K562 (cell line): ENCODE data around the gene EPM2A. TPM values are rescaled to one million over a fixed set of nuclear protein-coding genes. Genes with fewer than 3 reads are reported as not detected.

Source experiments
- CBFA2T3 ChIP-seq: fragments of 450-650 bp; IDR thresholded peaks from 2 replicates; pipeline ENCODE4 v1.6.1; 2017
- COPS2 ChIP-seq: fragments of 450-650 bp; conservative IDR thresholded peaks from 2 replicates; pipeline ENCODE4 v1.6.1; 2016; ENCODE audit warnings: mild to moderate bottlenecking, moderate library complexity
- CSDE1 ChIP-seq, 2 experiments: fragments of 450-650 bp; IDR thresholded peaks; 2 replicates each; pipeline ENCODE4 v1.6.1; 2016; ENCODE audit warnings: mild to moderate bottlenecking in 1 of 2
- DIDO1 ChIP-seq: fragments of 450-650 bp; IDR thresholded peaks from 2 replicates; pipeline ENCODE4 v1.6.1; 2016; ENCODE audit warnings: low read depth, missing biosample characterization, missing genetic modification characterization
- E2F3 ChIP-seq: fragments of 250-450 bp; sonication (Bioruptor Pico); IDR thresholded peaks from 2 replicates; pipeline ENCODE4 v1.4.0; 2020; ENCODE audit warnings: mild to moderate bottlenecking
- ESRRB ChIP-seq: fragments of 250-450 bp; sonication (Bioruptor Pico); IDR thresholded peaks from 2 replicates; pipeline ENCODE4 v1.5.0; 2020; ENCODE audit warnings: mild to moderate bottlenecking, moderate library complexity, borderline replicate concordance
- MEIS2 ChIP-seq: fragments of 450-650 bp; IDR thresholded peaks from 2 replicates; pipeline ENCODE4 v1.6.1; 2014; ENCODE audit warnings: mild to moderate bottlenecking; ENCODE audit not compliant: partially characterized antibody
- PHB ChIP-seq: fragments of 250-450 bp; sonication (Bioruptor Pico); IDR thresholded peaks from 2 replicates; pipeline ENCODE4 v1.5.0; 2021
- PHTF2 ChIP-seq: fragments of 250-450 bp; sonication (Bioruptor Pico); IDR thresholded peaks from 2 replicates; pipeline ENCODE4 v1.5.0; 2021; ENCODE audit warnings: mild to moderate bottlenecking
- RCOR1 ChIP-seq, 2 experiments: IDR thresholded peaks; 2 replicates each; pipeline ENCODE4 v1.6.1; 2012; ENCODE audit warnings: low read depth in 2 of 2, low read length in 2 of 2, borderline replicate concordance in 1 of 2, improper control_type of control experiment in 1 of 2
- RFX7 ChIP-seq: fragments of 250-450 bp; sonication (Bioruptor Pico); IDR thresholded peaks from 2 replicates; pipeline ENCODE4 v1.5.1; 2021; ENCODE audit warnings: mild to moderate bottlenecking
- SIX5 ChIP-seq, 2 experiments: IDR thresholded peaks; 2 replicates each; pipeline ENCODE4 v1.6.1; 2011; ENCODE audit warnings: low read length in 2 of 2, borderline replicate concordance in 1 of 2, low read depth in 1 of 2, mild to moderate bottlenecking in 1 of 2, moderate library complexity in 1 of 2; ENCODE audit not compliant: insufficient read depth in 1 of 2
- ZC3H11A ChIP-seq: IDR thresholded peaks from 2 replicates; pipeline ENCODE4 v1.6.1; 2012; ENCODE audit warnings: low read depth, low read length, improper control_type of control experiment
- ZNF140 ChIP-seq: fragments of 250-450 bp; sonication (Bioruptor Pico); IDR thresholded peaks from 2 replicates; pipeline ENCODE4 v1.8.0; 2021; ENCODE audit warnings: moderate library complexity, mild to moderate bottlenecking, inconsistent platforms
- ZNF644 ChIP-seq: fragments of 200-800 bp; sonication (Bioruptor generic); IDR thresholded peaks from 2 replicates; pipeline ENCODE4 v1.6.1; 2016; ENCODE audit warnings: low read depth, missing genetic modification characterization, missing compliant biosample characterization
- polyA plus RNA-seq, 8 experiments: library from polyadenylated mRNA; depleted of rRNA in 4 of 8; stranded (reverse) in 5 of 8; unstranded in 3 of 8; fragments of >200 nt; fragmentation: Nextera tagmentation in 2 of 8; fragmentation: Illumina TruSeq in 1 of 8; extraction: Ambion mirVana in 2 of 8; extraction: Trizol in 1 of 8; gene quantifications; 2 replicates each; pipeline versions ENCODE4 v1.2.1 to v1.2.3, GENCODE V29; 2011 to 2014; ENCODE audit warnings: inconsistent platforms in 1 of 8, missing spikeins in 1 of 8
- total RNA-seq, 7 experiments: library from RNA; depleted of rRNA in 6 of 7; stranded (reverse); fragments of >200 nt in 6 of 7; fragmentation: Illumina TruSeq in 2 of 7; extraction: Trizol in 2 of 7; gene quantifications; 2 replicates each; pipeline versions ENCODE4 v1.2.1 to v1.2.3, GENCODE V29; 2011 to 2021; ENCODE audit warnings: low replicate concordance in 1 of 7
- TF ChIP-seq, protein P1 (sequence below): fragments of 450-650 bp; IDR thresholded peaks from 2 replicates; pipeline ENCODE4 v1.7.0; 2016; ENCODE audit warnings: borderline replicate concordance
- TF ChIP-seq, protein P2 (sequence below): fragments of 250-450 bp; sonication (Bioruptor Pico); IDR thresholded peaks from 2 replicates; pipeline ENCODE4 v1.4.0; 2020; ENCODE audit warnings: mild to moderate bottlenecking, moderate library complexity
- TF ChIP-seq, protein P3 (sequence below): fragments of 250-450 bp; sonication (Bioruptor Pico); IDR thresholded peaks from 2 replicates; pipeline ENCODE4 v1.5.0; 2020; ENCODE audit warnings: mild to moderate bottlenecking, borderline replicate concordance
- TF ChIP-seq, protein P4 (sequence below): fragments of 200-400 bp; formaldehyde crosslinking; IDR thresholded peaks from 2 replicates; pipeline ENCODE4 v1.6.1; 2017; ENCODE audit warnings: mild to moderate bottlenecking, low read depth, low read length, moderate library complexity
- TF ChIP-seq, protein P5 (sequence below): sonication (generic); formaldehyde crosslinking; IDR thresholded peaks from 2 replicates; pipeline ENCODE4 v1.8.0; 2022; ENCODE audit warnings: mild to moderate bottlenecking, missing genetic modification reagents

EPM2A gene
- total and polyA plus RNA-seq, 9 of the 15 experiments (the other 6 are each of a cell fraction or from before 2014, with no cell fraction given): 0.35 to 5.3 (median 2.5) TPM

DNA sequence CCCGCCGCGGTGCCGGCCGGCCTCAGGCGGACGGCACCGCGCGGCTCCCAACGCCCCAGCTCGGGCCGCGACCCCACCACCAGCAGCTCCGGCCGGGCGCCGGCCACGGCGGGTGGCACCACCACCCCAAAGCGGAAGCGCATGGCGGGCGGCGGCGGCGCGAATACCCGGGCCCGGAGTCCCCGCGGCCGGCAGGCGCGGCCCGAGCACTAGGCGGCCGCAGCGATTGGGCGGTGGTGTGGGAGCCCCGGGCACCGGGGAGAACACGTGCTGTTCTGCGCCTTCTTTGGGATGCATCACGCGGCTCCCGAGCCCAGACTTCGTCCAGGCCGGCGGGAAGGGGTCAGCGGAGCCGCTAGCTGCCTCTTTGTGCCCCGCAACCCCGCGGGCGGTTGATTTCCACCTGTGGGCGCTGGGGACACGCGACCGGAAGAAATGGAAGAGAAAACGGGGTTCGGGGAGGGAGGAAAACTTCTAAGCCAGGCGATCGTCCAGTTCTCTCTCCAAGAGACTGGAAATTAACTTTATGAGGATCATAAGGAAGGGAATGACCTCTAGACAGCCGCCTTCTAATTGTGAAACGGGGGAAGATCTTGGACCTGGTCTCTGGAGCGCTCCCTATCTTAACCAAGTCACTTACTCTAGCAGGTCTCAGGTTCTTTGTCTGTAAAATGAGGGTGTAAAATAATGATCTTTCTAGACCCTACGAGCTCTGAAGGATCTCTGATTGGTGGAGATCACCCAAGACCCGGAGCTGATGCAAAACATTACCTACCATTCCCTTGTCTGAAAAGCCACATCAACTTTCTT lies at the start of gene EPM2A (continued):
- TF ChIP-seq E2F3 (0 out of 2 replicates have a peak, but pooled peaks have one; percentile 6), ESRRB (CRISPR knock-in tag) (no peak), DIDO1 (tag) (no peak), CSDE1 (IDR thresholded peaks at IDR 0.05) (no peak), ZNF140 (no peak), COPS2 (no peak), PHB (CRISPR knock-in tag) (no peak), SIX5 (IDR thresholded peaks at IDR 0.05; ENCODE audit: borderline replicate concordance in 1 of 2, insufficient read depth in 1 of 2, low read depth in 1 of 2, low read length in 2 of 2) (no peak), ZNF644 (peak; percentile 36; the same call in 1 of the 2 replicates), CBFA2T3 (no peak), RCOR1 (IDR thresholded peaks at IDR 0.05; ENCODE audit: borderline replicate concordance in 1 of 2, low read depth in 2 of 2, low read length in 2 of 2) (no peak), ZC3H11A (no peak), RFX7 (no peak), MEIS2 (no peak), PHTF2 (no peak)
- TF ChIP-seq, protein P1, sequence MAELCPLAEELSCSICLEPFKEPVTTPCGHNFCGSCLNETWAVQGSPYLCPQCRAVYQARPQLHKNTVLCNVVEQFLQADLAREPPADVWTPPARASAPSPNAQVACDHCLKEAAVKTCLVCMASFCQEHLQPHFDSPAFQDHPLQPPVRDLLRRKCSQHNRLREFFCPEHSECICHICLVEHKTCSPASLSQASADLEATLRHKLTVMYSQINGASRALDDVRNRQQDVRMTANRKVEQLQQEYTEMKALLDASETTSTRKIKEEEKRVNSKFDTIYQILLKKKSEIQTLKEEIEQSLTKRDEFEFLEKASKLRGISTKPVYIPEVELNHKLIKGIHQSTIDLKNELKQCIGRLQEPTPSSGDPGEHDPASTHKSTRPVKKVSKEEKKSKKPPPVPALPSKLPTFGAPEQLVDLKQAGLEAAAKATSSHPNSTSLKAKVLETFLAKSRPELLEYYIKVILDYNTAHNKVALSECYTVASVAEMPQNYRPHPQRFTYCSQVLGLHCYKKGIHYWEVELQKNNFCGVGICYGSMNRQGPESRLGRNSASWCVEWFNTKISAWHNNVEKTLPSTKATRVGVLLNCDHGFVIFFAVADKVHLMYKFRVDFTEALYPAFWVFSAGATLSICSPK: no peak
- TF ChIP-seq, protein P2, sequence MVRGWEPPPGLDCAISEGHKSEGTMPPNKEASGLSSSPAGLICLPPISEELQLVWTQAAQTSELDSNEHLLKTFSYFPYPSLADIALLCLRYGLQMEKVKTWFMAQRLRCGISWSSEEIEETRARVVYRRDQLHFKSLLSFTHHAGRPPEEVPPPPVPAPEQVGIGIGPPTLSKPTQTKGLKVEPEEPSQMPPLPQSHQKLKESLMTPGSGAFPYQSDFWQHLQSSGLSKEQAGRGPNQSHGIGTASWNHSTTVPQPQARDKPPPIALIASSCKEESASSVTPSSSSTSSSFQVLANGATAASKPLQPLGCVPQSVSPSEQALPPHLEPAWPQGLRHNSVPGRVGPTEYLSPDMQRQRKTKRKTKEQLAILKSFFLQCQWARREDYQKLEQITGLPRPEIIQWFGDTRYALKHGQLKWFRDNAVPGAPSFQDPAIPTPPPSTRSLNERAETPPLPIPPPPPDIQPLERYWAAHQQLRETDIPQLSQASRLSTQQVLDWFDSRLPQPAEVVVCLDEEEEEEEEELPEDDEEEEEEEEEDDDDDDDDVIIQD: no peak
- TF ChIP-seq, protein P3, sequence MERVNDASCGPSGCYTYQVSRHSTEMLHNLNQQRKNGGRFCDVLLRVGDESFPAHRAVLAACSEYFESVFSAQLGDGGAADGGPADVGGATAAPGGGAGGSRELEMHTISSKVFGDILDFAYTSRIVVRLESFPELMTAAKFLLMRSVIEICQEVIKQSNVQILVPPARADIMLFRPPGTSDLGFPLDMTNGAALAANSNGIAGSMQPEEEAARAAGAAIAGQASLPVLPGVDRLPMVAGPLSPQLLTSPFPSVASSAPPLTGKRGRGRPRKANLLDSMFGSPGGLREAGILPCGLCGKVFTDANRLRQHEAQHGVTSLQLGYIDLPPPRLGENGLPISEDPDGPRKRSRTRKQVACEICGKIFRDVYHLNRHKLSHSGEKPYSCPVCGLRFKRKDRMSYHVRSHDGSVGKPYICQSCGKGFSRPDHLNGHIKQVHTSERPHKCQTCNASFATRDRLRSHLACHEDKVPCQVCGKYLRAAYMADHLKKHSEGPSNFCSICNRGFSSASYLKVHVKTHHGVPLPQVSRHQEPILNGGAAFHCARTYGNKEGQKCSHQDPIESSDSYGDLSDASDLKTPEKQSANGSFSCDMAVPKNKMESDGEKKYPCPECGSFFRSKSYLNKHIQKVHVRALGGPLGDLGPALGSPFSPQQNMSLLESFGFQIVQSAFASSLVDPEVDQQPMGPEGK (CRISPR knock-in tag): no peak
- TF ChIP-seq, protein P4, sequence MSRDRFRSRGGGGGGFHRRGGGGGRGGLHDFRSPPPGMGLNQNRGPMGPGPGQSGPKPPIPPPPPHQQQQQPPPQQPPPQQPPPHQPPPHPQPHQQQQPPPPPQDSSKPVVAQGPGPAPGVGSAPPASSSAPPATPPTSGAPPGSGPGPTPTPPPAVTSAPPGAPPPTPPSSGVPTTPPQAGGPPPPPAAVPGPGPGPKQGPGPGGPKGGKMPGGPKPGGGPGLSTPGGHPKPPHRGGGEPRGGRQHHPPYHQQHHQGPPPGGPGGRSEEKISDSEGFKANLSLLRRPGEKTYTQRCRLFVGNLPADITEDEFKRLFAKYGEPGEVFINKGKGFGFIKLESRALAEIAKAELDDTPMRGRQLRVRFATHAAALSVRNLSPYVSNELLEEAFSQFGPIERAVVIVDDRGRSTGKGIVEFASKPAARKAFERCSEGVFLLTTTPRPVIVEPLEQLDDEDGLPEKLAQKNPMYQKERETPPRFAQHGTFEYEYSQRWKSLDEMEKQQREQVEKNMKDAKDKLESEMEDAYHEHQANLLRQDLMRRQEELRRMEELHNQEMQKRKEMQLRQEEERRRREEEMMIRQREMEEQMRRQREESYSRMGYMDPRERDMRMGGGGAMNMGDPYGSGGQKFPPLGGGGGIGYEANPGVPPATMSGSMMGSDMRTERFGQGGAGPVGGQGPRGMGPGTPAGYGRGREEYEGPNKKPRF: no peak
- TF ChIP-seq, protein P5, sequence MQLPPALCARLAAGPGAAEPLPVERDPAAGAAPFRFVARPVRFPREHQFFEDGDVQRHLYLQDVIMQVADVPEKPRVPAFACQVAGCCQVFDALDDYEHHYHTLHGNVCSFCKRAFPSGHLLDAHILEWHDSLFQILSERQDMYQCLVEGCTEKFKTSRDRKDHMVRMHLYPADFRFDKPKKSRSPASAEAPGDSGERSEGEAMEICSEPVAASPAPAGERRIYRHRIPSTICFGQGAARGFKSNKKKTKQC: peak; percentile 88; the same call in 1 of the 2 replicates
